NCI-H748 (cell line): ENCODE measurements around the gene ATP6V0C.
A peak's percentile ranks its signal among the peaks of the same experiment; 100 is the strongest.

Experiments
- DNase-seq: peaks from one replicate; lab custom pipeline; 2025; ENCODE audit not compliant: unreplicated experiment; lab: John Stamatoyannopoulos, UW

The ATP6V0C gene

DNA sequence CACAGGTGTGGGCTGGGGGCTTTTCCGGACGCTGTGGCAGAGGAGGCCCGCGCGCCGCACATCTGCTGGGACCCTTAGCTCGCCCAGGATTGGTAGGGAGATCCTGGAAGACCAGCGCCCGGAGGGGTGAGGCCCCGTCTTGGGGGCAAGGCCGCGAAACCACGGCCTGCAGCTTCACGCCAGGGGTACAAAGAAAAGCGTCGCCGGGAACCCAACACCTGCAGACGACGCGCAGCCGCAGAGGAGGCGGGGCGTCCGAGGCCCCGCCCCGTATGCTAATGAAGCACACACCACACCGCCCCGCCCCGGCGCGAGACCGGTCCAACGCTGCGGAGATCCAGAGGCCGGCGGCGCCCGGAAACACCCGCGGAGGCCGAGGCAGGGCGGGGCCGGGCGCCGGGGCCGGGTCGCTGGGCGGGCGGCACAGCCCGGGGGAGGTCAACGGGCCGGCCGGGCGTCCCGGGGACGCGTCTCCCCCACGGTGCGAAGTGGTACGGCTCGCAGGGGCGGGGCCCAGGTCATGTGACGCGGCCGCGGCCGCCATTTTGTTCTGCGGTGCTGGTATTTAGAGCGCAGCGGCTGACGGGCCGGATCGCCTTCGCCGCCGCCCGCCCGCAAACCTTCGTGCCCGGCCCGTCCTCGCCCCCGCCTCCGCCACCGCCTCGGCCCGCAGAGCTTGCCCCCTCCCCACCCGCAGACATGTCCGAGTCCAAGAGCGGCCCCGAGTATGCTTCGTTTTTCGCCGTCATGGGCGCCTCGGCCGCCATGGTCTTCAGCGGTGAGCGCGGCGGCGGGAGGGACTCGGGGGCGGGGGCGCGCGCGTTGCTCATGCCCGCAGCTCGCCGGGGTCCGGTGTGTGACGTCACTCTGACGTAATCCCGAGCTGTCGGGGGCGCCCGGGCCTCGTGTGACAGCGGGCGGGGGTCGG lies at the start of gene ATP6V0C:
Gene ATP6V0C, plus strand, starts transcription at position 548 of the 928 bp plus-strand sequence. Its CDS starts 152 bp downstream, at position 700.
- peak; percentile 92 for DNase-seq

- DNase-seq: no peak
Observed at GRCh38 chr16:2464333-2464732, 49.4 kb upstream of the ATP6V0C start.

GRCh38 chr16:2465653-2466415 lies 47.9 kb upstream of the ATP6V0C start:
- peak; percentile 4 for DNase-seq

DNA sequence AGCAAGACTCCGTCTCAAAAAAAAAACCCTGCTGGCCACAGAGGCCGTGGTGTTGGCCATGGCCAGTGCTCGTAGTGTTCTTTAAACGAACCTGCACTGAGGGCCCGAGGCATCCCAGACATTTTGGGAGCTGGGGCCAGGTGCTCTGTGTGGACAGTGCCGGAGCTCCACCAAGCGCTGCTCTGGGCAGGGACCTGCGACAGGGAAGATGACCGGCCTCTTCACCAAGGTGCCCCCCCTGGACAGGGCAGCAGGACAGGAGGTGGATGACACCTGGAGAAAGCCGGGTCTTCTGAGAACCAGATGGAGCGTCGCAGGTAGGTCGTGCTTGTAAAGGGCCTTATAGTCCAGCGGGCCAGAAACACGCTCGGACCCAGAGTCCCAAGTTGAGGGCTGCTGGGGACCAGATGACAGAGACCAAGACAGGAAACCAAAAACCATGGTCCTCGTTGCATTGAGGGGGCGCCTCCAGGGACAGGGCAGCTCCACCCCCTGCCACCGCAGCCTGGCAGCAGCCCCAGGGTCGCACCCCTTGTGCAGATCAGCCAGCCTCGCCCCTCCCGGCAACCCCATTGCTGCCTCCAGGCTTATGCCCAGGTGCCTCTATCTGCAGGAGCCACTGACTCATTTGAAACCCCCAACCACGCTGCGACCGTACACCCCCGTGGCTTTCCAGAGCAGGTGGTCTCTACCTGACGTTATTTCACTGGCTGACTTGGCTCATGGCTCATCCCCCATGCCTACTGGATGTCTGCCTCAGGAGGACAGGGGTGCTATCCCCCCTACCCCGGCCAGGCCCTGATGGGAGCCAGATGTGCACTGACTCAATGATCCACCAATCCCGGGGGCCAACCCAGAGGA lies 46.9 kb upstream of the ATP6V0C start:
- no peak for DNase-seq

DNA sequence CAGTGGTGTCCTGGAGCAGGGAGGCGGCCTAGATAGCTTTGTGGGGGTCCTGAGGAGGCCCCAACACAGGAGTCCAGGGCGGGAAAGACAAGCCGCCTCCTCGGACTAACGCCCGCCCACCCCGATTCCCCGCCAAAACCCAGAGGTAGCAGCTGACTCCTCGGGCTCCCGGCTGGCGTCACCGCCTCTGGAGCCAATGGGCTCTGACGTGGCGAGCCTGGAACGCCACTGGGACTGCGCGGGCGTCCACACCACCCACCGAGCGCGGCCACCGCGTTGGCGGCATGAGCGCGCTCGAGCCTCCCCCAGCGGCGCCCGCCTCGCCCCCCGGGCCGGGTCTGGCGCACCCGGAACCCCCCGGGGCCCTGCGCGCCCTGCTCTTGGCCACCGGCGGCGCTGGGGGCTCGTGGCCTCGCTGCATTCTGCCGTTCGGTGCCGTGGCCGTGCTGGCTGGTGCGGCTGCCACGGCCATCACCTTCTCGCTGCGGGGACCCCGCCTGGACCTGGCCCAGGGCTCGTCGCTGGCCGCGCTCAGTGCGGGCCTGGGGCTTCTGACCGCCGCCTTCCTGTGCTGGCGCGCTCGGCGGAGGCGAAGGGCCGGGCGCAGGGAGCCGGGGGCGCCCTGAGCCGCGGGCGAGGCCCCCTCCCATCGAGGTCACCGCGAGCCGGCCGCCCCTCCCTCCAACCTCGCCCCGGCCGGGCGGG lies 46.1 kb upstream of the ATP6V0C start:
- DNase-seq: peak; percentile 86

DNA sequence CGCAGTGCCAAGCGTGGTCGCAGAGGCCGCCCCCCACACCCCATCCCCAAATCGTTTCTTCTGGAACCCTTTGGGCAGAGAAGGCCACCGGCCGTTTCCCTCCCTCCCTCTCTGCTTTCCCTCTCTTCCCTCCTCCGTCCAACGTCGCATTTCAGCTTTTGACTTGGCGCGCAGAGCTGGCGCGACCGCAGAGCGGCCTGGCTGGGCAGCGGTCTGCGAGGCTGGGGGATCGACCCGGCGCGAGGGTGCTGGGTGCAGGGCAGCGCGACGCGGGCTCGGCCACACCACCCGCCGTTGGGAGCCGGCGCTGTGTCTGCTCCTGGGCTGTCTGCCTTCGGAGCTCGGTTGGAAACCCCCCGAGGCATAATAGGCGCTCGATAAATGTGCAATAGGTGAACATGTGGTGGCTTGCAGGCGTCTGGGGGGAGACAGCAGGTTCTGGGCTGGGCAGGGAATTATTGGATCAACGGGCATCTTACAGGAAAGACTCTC lies 45.5 kb upstream of the ATP6V0C start:
- DNase-seq: peak; percentile 63

GRCh38 chr16:2468725-2469398 lies 44.9 kb upstream of the ATP6V0C start:
- DNase-seq: peak; percentile 62

- DNase-seq: no peak
Observed at GRCh38 chr16:2469399-2470233, 44.1 kb upstream of the ATP6V0C start.

DNA sequence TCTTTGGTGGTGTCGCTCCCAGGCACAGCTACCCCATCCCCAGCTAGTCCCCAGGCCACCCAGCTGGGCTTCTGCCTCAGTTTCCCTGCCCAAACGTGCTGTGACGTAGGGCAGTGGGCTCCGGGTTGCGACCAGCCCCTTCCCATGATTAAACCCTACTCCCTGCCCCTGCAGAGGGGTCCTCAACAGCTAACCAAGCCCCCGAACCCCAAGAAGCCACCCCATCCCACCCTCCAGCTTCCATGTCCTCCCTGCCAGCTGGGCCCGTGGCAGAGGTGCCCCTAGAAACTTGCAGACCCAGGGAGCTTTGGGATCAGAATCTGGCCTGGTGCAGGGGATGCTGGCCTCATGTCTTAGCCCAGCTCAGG lies 43.5 kb upstream of the ATP6V0C start:
- no peak for DNase-seq

GRCh38 chr16:2470603-2471015 lies 43.1 kb upstream of the ATP6V0C start:
- DNase-seq: peak; percentile 12

GRCh38 chr16:2471016-2471652 lies 42.6 kb upstream of the ATP6V0C start, which contains the start of gene NTN3:
Gene NTN3, plus strand, starts transcription at chr16:2471297. Its CDS starts 405 bp downstream, at chr16:2471702.
- peak; percentile 36 for DNase-seq

DNA sequence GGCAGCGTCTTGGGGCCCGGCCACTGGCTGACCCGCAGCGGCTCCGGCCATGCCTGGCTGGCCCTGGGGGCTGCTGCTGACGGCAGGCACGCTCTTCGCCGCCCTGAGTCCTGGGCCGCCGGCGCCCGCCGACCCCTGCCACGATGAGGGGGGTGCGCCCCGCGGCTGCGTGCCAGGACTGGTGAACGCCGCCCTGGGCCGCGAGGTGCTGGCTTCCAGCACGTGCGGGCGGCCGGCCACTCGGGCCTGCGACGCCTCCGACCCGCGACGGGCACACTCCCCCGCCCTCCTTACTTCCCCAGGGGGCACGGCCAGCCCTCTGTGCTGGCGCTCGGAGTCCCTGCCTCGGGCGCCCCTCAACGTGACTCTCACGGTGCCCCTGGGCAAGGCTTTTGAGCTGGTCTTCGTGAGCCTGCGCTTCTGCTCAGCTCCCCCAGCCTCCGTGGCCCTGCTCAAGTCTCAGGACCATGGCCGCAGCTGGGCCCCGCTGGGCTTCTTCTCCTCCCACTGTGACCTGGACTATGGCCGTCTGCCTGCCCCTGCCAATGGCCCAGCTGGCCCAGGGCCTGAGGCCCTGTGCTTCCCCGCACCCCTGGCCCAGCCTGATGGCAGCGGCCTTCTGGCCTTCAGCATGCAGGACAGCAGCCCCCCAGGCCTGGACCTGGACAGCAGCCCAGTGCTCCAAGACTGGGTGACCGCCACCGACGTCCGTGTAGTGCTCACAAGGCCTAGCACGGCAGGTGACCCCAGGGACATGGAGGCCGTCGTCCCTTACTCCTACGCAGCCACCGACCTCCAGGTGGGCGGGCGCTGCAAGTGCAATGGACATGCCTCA lies 41.9 kb upstream of the ATP6V0C start:
- peak; percentile 20 for DNase-seq

DNA sequence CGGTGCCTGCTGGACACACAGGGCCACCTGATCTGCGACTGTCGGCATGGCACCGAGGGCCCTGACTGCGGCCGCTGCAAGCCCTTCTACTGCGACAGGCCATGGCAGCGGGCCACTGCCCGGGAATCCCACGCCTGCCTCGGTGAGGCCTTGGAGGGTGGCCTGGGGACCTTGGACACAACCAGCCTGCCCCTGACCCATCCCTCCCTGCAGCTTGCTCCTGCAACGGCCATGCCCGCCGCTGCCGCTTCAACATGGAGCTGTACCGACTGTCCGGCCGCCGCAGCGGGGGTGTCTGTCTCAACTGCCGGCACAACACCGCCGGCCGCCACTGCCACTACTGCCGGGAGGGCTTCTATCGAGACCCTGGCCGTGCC lies 41.3 kb upstream of the ATP6V0C start:
- DNase-seq: no peak

- no peak for DNase-seq
Observed at GRCh38 chr16:2472885-2473445, 40.8 kb upstream of the ATP6V0C start.

GRCh38 chr16:2473446-2473926 lies 40.3 kb upstream of the ATP6V0C start:
- peak; percentile 27 for DNase-seq

GRCh38 chr16:2473999-2474876 lies 39.5 kb upstream of the ATP6V0C start:
- DNase-seq: peak; percentile 42
